H1 (cell line): ENCODE results near the gene TSFM. TPM values are rescaled to one million over a fixed set of nuclear protein-coding genes. Genes with fewer than 3 reads are reported as not detected.

Experiments used
- HDAC2 ChIP-seq, 2 experiments: fragments of 300-600 bp in 1 of 2; sonication (generic) in 1 of 2; IDR thresholded peaks; 2 replicates each; pipeline ENCODE4 v1.6.1; 2011 to 2012; ENCODE audit warnings: low read depth in 2 of 2, low read length in 2 of 2, mild to moderate bottlenecking in 2 of 2, moderate library complexity in 2 of 2, borderline replicate concordance in 1 of 2, inconsistent platforms in 1 of 2
- polyA plus RNA-seq, 7 experiments: library from polyadenylated mRNA; depleted of rRNA in 3 of 7; stranded (reverse) in 5 of 7; unstranded in 2 of 7; fragments of >200 nt in 5 of 7; fragments of 200-250 nt in 2 of 7; gene quantifications; 1 replicate in 5 of 7; 2 replicates in 1 of 7; 4 replicates in 1 of 7; pipeline versions ENCODE4 v1.2.1 to v1.2.3, GENCODE V29; 2011 to 2013; ENCODE audit warnings: missing spikeins in 2 of 7, mixed read lengths in 2 of 7
- total RNA-seq: library from RNA; stranded (reverse); fragmentation: NEBNext Ultra II Directional; extraction: Animal tissue kit (Norgen Biotek cat#: 25700); gene quantifications from 2 replicates; pipeline ENCODE4 v1.2.1, GENCODE V29; 2021

Gene TSFM
- total and polyA plus RNA-seq, 2 of the 8 experiments (the other 6 are each of a cell fraction or from before 2014, with no cell fraction given): 17.4 to 49.8 TPM

GRCh38 chr12:57806677-57807076, 24.1 kb downstream of the TSFM start (continued):
- TF ChIP-seq HDAC2 (IDR thresholded peaks at IDR 0.05; ENCODE audit: borderline replicate concordance in 1 of 2, low read depth in 2 of 2, low read length in 2 of 2): no peak
